ENCODE results near the gene NCMAP.

The NCMAP gene

DNA sequence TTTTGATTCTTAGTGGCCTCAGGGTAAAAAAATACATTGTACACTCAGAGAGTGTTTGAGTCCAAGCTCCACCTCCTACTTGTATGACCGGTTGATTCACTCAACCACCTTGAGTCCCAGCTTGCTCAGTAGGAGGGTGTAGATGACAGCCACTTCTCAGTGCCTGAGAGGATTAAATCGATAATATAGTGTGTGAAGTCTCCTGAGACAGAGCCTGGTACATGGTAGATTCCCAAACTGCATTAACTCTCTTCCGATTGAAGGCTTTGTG lies 38.4 kb downstream of the NCMAP start:
- ChIA-PET POLR2A (ENCODE audit: low non-redundant PET) (no interaction called here), CTCF (no interaction called here)
- H3K27ac ChIP-seq: no peak overlapping the region
- no peak for DNase-seq (ENCODE audit: low spot score)
- TF ChIP-seq, protein P1, sequence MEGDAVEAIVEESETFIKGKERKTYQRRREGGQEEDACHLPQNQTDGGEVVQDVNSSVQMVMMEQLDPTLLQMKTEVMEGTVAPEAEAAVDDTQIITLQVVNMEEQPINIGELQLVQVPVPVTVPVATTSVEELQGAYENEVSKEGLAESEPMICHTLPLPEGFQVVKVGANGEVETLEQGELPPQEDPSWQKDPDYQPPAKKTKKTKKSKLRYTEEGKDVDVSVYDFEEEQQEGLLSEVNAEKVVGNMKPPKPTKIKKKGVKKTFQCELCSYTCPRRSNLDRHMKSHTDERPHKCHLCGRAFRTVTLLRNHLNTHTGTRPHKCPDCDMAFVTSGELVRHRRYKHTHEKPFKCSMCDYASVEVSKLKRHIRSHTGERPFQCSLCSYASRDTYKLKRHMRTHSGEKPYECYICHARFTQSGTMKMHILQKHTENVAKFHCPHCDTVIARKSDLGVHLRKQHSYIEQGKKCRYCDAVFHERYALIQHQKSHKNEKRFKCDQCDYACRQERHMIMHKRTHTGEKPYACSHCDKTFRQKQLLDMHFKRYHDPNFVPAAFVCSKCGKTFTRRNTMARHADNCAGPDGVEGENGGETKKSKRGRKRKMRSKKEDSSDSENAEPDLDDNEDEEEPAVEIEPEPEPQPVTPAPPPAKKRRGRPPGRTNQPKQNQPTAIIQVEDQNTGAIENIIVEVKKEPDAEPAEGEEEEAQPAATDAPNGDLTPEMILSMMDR (conservative IDR thresholded peaks at IDR 0.05; ENCODE audit: low read depth): no peak

DNA sequence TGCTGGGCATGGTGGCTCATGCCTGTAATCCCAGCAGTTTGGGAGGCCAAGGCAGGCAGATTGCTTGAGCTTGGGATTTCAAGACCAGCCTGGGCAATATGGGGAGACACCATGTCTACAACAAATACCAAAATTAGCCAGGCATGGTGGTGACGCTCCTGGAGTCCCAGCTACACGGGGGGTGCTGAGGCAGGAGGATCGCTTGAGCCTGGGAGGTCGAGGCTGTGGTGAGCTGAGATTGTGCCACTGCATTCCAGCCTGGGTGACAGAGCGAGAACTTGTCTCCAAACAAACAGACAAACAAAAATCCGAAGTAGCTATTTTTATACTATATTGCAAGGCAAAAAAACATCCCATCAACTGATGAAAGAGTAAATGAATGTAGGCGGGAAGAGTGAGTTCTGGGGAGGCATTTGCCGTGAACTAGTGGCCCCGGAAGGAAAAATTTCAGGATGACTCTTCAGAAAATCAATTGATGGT lies 40.6 kb downstream of the NCMAP start:
- ChIA-PET POLR2A (ENCODE audit: low non-redundant PET) (interaction anchor here (1.1 kb wide), 1 partner anchor 46 kb away, joined by 3 read pairs; no protein-coding TSS in a partner anchor), CTCF (no interaction called here)
- TF ChIP-seq, protein P1 (conservative IDR thresholded peaks at IDR 0.05; ENCODE audit: low read depth): no peak
- H3K27ac ChIP-seq: no peak overlapping the region
- DNase-seq (ENCODE audit: low spot score): no peak

DNA sequence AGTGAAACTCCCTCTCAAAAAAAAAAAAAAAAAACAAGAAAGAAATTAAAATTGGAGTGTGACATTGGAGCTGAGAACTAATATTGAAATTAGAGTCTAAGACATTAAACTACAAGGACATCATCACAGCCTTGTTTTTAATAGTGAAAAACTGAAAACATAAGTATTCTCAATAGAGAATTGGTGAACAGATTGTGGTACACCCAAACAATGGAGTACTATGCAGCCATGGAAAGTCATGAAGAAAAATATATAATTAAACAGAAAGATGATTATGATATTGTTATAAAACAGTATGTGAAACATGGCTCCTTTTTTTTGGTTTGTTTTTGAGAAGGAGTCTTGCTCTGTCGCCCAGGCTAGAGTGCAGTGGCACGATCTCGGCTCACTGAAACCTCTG lies 43.4 kb downstream of the NCMAP start:
- no peak overlapping the region for H3K27ac ChIP-seq
- TF ChIP-seq, protein P1 (conservative IDR thresholded peaks at IDR 0.05; ENCODE audit: low read depth): no peak
- DNase-seq (ENCODE audit: low spot score): no peak
- ChIA-PET POLR2A (ENCODE audit: low non-redundant PET) (no interaction called here), CTCF (interaction anchor here (0.6 to 0.7 kb wide), 2 partner anchors 21 to 269 kb away, joined by 4 read pairs; no protein-coding TSS in a partner anchor)

DNA sequence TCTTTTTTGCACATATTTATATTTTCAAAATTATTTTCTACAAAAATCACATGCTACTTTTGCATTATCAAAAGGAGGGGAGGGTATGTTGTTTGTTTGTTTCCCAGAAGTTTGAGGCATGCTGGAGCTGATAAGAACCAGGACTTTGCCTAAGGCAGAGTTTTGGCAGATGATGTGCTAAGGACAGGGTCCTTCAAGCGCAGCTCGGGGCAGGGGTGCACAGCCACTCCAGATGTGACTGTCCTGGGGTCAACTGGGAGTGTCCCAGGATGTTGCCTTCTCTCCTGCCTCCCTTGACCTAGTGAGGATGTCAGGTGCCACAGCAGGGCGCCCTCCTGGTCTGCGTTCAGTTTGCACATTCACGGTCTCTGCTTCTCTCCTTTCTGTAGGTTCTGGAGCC lies 44.7 kb downstream of the NCMAP start:
- TF ChIP-seq, protein P1 (conservative IDR thresholded peaks at IDR 0.05; ENCODE audit: low read depth): no peak
- ChIA-PET POLR2A (ENCODE audit: low non-redundant PET) (no interaction called here), CTCF (no interaction called here)
- H3K27ac ChIP-seq: no peak overlapping the region
- DNase-seq (ENCODE audit: low spot score): no peak

DNA sequence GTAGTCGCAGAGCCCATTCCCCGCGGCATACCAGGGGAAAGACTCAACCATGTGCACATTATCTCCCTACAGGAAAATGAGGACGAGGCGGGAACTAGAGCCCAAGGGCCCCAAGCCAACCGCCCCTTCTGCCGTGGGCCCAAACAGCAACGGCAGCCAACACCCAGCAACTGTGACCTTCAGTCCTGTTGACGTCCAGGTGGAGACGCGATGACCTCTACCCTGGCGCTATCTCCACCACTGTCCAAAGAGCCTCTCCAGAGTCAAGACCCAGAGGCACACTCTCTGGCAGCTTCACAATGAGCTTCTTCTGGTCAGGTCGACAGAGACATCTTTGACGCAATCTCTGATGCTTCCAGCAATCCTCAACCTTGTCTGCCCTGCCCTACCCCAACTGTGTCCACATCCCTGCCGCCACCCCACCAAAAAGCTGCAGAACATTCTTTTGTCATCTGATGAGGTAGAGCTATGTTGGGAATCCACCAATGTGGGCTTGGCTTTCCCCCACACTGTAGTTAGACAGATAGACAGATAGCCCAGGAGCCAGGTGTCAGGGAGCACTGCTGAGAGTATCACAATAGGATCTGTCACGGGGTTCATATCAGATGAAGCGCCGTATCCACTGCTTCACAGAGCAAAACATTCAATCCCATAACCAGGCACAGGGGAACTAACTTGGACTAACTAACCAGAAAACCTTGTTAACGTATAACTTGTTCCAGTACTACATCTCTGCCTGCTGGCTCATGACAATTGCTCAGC lies 49.8 kb downstream of the NCMAP start:
- no peak overlapping the region for H3K27ac ChIP-seq
- CTCF ChIA-PET: no interaction called here
- POLR2A ChIA-PET (ENCODE audit: low non-redundant PET): no interaction called here
- TF ChIP-seq, protein P1 (conservative IDR thresholded peaks at IDR 0.05; ENCODE audit: low read depth): no peak
- no peak for DNase-seq (ENCODE audit: low spot score)

DNA sequence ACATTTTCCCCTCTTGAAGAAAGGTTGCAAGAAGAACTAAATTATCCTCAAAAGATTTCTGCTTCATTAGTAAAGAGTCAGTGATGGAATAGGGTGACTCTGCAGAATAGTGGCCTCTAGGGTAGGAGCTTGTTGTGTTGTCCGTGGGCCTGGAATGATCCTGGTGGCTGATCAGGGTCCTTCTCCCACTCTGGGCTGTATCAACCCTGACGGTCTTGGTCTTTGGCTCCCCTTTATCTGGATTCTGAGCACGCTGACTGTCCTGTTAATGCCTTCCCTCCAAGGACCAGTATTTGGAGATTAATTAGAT lies 50.4 kb downstream of the NCMAP start:
- POLR2A ChIA-PET (ENCODE audit: low non-redundant PET): no interaction called here
- H3K27ac ChIP-seq: no peak overlapping the region
- TF ChIP-seq, protein P1 (conservative IDR thresholded peaks at IDR 0.05; ENCODE audit: low read depth): no peak
- no peak for DNase-seq (ENCODE audit: low spot score)
- CTCF ChIA-PET: no interaction called here
